SK-N-SH (cell line): ENCODE data around the gene SYNPR.

Source experiments
- FOSL2 ChIP-seq: IDR thresholded peaks from 2 replicates; pipeline ENCODE4 v1.4.0; 2012; ENCODE audit warnings: low read depth, mild to moderate bottlenecking, moderate library complexity, borderline replicate concordance
- TAF1 ChIP-seq: IDR thresholded peaks from 2 replicates; pipeline ENCODE4 v1.6.1; 2012; ENCODE audit warnings: low read depth, mild to moderate bottlenecking, low read length, moderate library complexity, borderline replicate concordance
- TF ChIP-seq, protein P1 (sequence below): fragments of 200-600 bp; sonication (generic); IDR thresholded peaks from 2 replicates; pipeline ENCODE4 v1.6.1; 2017; ENCODE audit warnings: antibody characterized with exemption, mild to moderate bottlenecking, moderate library complexity
- TF ChIP-seq, protein P2 (sequence below): IDR thresholded peaks from 2 replicates; pipeline ENCODE4 v1.4.0; 2012; ENCODE audit warnings: low read depth

DNA sequence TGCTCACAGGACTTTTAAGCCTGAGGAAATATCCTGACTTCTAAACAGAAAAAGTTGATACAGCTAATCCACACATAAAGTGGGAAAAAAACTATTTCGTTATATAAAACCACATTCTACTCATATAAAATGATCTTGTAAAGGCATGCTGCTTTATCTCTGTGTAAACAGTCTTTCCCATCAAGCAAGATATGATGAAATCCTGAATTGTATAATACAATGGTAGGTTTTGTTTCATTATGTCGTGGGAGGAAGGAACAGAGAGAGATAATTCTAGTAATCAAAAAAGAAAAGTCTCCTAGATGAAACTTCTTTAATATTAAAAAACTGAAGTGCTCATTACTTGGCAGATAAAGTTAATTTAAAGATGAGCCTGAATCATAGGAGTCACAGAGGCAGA is 281.8 kb downstream of the SYNPR start:
- TF ChIP-seq, protein P1, sequence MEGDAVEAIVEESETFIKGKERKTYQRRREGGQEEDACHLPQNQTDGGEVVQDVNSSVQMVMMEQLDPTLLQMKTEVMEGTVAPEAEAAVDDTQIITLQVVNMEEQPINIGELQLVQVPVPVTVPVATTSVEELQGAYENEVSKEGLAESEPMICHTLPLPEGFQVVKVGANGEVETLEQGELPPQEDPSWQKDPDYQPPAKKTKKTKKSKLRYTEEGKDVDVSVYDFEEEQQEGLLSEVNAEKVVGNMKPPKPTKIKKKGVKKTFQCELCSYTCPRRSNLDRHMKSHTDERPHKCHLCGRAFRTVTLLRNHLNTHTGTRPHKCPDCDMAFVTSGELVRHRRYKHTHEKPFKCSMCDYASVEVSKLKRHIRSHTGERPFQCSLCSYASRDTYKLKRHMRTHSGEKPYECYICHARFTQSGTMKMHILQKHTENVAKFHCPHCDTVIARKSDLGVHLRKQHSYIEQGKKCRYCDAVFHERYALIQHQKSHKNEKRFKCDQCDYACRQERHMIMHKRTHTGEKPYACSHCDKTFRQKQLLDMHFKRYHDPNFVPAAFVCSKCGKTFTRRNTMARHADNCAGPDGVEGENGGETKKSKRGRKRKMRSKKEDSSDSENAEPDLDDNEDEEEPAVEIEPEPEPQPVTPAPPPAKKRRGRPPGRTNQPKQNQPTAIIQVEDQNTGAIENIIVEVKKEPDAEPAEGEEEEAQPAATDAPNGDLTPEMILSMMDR, result no peak
- TF ChIP-seq TAF1, result no peak
- TF ChIP-seq, protein P2, sequence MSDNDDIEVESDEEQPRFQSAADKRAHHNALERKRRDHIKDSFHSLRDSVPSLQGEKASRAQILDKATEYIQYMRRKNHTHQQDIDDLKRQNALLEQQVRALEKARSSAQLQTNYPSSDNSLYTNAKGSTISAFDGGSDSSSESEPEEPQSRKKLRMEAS, result no peak
- no peak for TF ChIP-seq FOSL2
